Natural killer cell (primary cell): ENCODE results near the gene DNAH1. TPM values are rescaled to one million over a fixed set of nuclear protein-coding genes. Genes with fewer than 3 reads are reported as not detected.

ENCODE experiments used
- ATAC-seq, 3 donors: fragments of 150-1000 bp in 2 of 3; fragments of 200-7000 bp in 1 of 3; cut with Tn5 transposase; 1 replicate in 1 of 3; 2 replicates in 2 of 3; pipeline ENCODE4 v1.10.0; 2021; ENCODE audit warnings: mild to moderate bottlenecking in 2 of 3, moderate library complexity in 2 of 3
- DNase-seq, 2 donors: peaks; one replicate each; pipeline versions ENCODE4 v3.0.0 to v3.0.0-alpha.2; 2013 to 2021; ENCODE audit warnings: mixed read lengths in 1 of 2
- H3K27ac ChIP-seq: one replicate; pipeline ENCODE4 v1.5.1; 2013; ENCODE audit warnings: mild to moderate bottlenecking, low read length
- H3K27me3 ChIP-seq: one replicate; pipeline ENCODE4 v1.6.1; 2013; ENCODE audit warnings: low read length; ENCODE audit not compliant: control insufficient read depth, insufficient read depth
- H3K36me3 ChIP-seq: one replicate; pipeline ENCODE4 v1.6.1; 2013; ENCODE audit warnings: low read length; ENCODE audit not compliant: control insufficient read depth, insufficient read depth
- H3K4me1 ChIP-seq: one replicate; pipeline ENCODE4 v1.6.1; 2013; ENCODE audit warnings: low read length; ENCODE audit not compliant: control insufficient read depth, insufficient read depth
- H3K4me3 ChIP-seq: one replicate; pipeline ENCODE4 v1.5.1; 2013; ENCODE audit warnings: low read length
- H3K9me3 ChIP-seq: one replicate; pipeline ENCODE4 v1.6.1; 2013; ENCODE audit warnings: low read length; ENCODE audit not compliant: control insufficient read depth, insufficient read depth
- H3K27ac Mint-ChIP-seq, 2 donors: one replicate each; pipeline ENCODE4 v1.8.0; 2022; ENCODE audit warnings: mild to moderate bottlenecking in 2 of 2, mixed read lengths in 2 of 2, moderate library complexity in 1 of 2
- H3K27me3 Mint-ChIP-seq, 2 donors: one replicate each; pipeline ENCODE4 v1.8.0; 2022; ENCODE audit warnings: low read depth in 2 of 2, mixed read lengths in 2 of 2
- H3K36me3 Mint-ChIP-seq: one replicate; pipeline ENCODE4 v1.8.0; 2022; ENCODE audit warnings: mixed read lengths
- H3K4me1 Mint-ChIP-seq, 2 donors: one replicate each; pipeline ENCODE4 v1.8.0; 2022; ENCODE audit warnings: mixed read lengths in 2 of 2
- H3K4me3 Mint-ChIP-seq: one replicate; pipeline ENCODE4 v1.8.0; 2022; ENCODE audit warnings: mild to moderate bottlenecking, moderate library complexity, mixed read lengths
- H3K9me3 Mint-ChIP-seq, 2 donors: one replicate each; pipeline ENCODE4 v1.8.0; 2022; ENCODE audit warnings: mixed read lengths in 2 of 2
- WGBS: methylation state at CpG from one replicate; pipeline ENCODE4 v1.1.7; 2013; ENCODE audit warnings: missing lambda C conversion rate; ENCODE audit not compliant: insufficient coverage; 5-methylcytosine and 5-hydroxymethylcytosine counted together
- intact Hi-C: fragments of 100-400 bp; cut with micrococcal nuclease; formaldehyde crosslinking; loops from one replicate; pipeline ENCODE4 v1.14.2; 2022
- total RNA-seq, 4 donors: library from RNA; stranded (reverse); fragments of 120-200 nt in 1 of 4; gene quantifications; one replicate each; pipeline versions ENCODE4 v1.2.3 to v1.2.4, GENCODE V29; 2013 to 2022
- TF ChIP-seq, protein P1 (sequence below): fragments of 200-600 bp; IDR thresholded peaks from one replicate; pipeline ENCODE4 v1.8.0; 2022; ENCODE audit warnings: antibody characterized with exemption

DNAH1 gene
- total RNA-seq, 3 donors from 2014 or later (not counting 1 experiment from before 2014, with no cell fraction given) = 72.3 to 81.7 (median 74.2) TPM

DNA sequence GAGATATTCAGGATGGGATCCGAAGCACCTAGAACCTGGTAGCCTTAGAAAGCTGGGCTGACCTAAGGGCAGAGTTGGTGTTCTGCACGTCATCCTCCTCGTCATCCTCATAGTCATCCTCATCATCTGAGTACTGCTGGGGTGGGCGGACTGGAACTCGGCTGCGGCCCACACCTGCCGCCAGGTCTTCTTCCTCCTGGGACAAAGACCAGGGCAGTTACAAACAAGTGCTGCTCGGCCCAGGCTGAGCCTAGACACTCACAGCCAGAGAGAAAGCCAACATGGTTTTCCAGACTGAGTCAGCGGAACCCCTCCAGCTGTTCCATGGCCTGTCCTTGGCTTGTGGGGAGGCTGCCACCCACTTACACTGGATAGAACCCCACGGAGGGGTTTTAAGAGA lies 88.3 kb downstream of the DNAH1 start:
- peaks cover 19% of the 10 kb centered on the region for H3K4me1 ChIP-seq
- H3K27me3 ChIP-seq = no peaks in the 10 kb centered on the region
- H3K4me3 ChIP-seq = no peak overlapping the region
- intact Hi-C loops = no loop called here
- no peak overlapping the region for H3K27ac ChIP-seq
- H3K36me3 Mint-ChIP-seq = no peaks in the 10 kb centered on the region
- ATAC-seq (no peak), DNase-seq (no peak)
- TF ChIP-seq, protein P1, sequence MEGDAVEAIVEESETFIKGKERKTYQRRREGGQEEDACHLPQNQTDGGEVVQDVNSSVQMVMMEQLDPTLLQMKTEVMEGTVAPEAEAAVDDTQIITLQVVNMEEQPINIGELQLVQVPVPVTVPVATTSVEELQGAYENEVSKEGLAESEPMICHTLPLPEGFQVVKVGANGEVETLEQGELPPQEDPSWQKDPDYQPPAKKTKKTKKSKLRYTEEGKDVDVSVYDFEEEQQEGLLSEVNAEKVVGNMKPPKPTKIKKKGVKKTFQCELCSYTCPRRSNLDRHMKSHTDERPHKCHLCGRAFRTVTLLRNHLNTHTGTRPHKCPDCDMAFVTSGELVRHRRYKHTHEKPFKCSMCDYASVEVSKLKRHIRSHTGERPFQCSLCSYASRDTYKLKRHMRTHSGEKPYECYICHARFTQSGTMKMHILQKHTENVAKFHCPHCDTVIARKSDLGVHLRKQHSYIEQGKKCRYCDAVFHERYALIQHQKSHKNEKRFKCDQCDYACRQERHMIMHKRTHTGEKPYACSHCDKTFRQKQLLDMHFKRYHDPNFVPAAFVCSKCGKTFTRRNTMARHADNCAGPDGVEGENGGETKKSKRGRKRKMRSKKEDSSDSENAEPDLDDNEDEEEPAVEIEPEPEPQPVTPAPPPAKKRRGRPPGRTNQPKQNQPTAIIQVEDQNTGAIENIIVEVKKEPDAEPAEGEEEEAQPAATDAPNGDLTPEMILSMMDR = no peak
- no peaks in the 10 kb centered on the region for H3K9me3 ChIP-seq
- no peaks in the 10 kb centered on the region for H3K9me3 Mint-ChIP-seq
- H3K4me1 Mint-ChIP-seq = peaks cover 16 to 27% of the 10 kb centered on the region in 2 donors
- H3K4me3 Mint-ChIP-seq = no peak overlapping the region
- H3K27ac Mint-ChIP-seq = no peak overlapping the region
- H3K36me3 ChIP-seq = peaks cover 77% of the 10 kb centered on the region
- 95% methylated on average over 10 of the region's 10 CpGs for WGBS
- no peaks in the 10 kb centered on the region for H3K27me3 Mint-ChIP-seq

DNA sequence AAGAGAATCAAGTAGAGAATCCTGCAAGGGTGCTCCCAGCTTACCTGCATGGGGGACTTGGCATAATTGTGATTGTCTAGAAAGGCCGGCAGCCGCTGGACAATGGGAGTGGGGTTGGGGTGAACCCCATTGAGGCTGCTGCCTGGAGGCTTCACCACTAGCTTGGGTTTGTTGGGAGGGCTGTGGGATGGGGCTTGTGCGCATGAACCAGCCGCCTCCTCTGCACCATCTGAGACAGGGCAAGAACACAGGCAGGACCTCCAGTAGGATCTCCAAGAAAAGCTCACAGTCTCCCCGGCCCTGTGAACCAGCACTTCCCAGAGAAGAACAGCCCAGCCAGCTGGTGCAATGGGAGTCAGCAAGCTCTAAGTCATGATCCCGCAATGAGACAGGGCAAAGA lies 88.9 kb downstream of the DNAH1 start:
- Histone ChIP-seq H3K4me1 (peaks cover 22% of the 10 kb centered on the region), H3K9me3 (no peaks in the 10 kb centered on the region), H3K4me3 (no peak overlapping the region), H3K36me3 (peaks cover 77% of the 10 kb centered on the region), H3K27ac (no peak overlapping the region), H3K27me3 (no peaks in the 10 kb centered on the region)
- Mint-ChIP-seq H3K9me3 (no peaks in the 10 kb centered on the region), H3K27me3 (no peaks in the 10 kb centered on the region), H3K4me1 (peaks cover 16 to 27% of the 10 kb centered on the region in 2 donors), H3K27ac (peak overlapping the region in 1 of 2 donors; percentile 18), H3K36me3 (no peaks in the 10 kb centered on the region), H3K4me3 (no peak overlapping the region)
- ATAC-seq (no peak), DNase-seq (no peak)
- TF ChIP-seq, protein P1 = no peak
- 92% methylated on average over 6 of the region's 6 CpGs for WGBS
- intact Hi-C loops = no loop called here

DNA sequence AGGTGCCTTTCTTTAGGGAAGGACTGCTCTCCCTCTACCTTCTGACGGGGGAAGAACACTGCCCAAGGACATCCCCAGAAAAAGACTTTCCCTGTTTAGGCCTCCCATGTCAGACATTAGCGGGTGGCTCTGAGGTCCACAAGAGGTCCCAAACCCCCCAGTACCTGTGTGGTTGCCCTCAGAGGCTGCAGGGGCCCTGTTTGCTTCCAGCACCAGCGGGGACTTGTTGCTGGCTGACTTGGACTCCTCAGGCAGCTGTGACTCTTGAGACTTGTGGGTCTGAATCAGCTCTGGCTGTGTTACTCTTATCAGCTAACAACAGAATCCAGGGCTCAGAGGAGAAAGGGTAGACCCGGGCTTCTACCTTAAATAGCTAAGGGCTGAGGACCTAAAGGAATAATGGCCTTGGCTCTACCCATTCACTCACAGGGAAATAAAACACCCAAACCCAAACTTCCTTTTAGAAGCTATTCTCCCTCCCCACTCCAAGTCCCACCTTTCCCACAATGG lies 89.5 kb downstream of the DNAH1 start:
- Mint-ChIP-seq H3K36me3 (no peaks in the 10 kb centered on the region), H3K9me3 (no peaks in the 10 kb centered on the region), H3K4me1 (peaks cover 18 to 22% of the 10 kb centered on the region in 2 donors), H3K27ac (peak overlapping the region in 1 of 2 donors; percentile 18), H3K27me3 (no peaks in the 10 kb centered on the region), H3K4me3 (no peak overlapping the region)
- TF ChIP-seq, protein P1 = no peak
- peaks cover 71% of the 10 kb centered on the region for H3K36me3 ChIP-seq
- ATAC-seq (no peak), DNase-seq (no peak)
- intact Hi-C loops = no loop called here
- H3K27me3 ChIP-seq = no peaks in the 10 kb centered on the region
- WGBS = 89% methylated on average over 4 of the region's 4 CpGs
- H3K4me1 ChIP-seq = peaks cover 22% of the 10 kb centered on the region
- no peak overlapping the region for H3K4me3 ChIP-seq
- H3K9me3 ChIP-seq = no peaks in the 10 kb centered on the region
- H3K27ac ChIP-seq = no peak overlapping the region

DNA sequence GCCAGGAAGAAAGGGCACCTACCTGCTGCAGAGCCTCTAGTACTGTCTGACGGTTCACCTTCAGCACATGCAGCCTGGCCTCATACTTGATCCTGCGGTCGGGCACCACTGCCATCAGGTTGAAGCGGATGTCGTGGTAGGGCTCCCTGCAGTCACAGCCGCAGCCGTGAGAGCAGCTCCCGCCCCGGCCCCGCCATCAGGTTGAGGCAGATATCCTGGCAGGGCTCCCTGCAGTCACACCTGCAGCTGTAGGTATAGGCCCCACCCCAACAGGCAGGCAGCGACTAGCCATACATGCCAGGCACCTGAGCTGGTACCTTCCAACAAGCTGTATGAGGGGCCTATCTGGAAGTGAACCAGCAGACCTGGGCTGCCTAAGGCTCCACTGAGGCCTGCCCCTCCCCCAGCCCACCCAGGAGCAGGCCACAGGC lies 90.1 kb downstream of the DNAH1 start:
- H3K4me1 Mint-ChIP-seq = peaks cover 24% of the 10 kb centered on the region in 2 donors
- Histone ChIP-seq H3K9me3 (no peaks in the 10 kb centered on the region), H3K4me3 (no peak overlapping the region), H3K36me3 (peaks cover 66% of the 10 kb centered on the region), H3K4me1 (peaks cover 28% of the 10 kb centered on the region), H3K27ac (no peak overlapping the region), H3K27me3 (no peaks in the 10 kb centered on the region)
- TF ChIP-seq, protein P1 = no peak
- H3K4me3 Mint-ChIP-seq = no peak overlapping the region
- no peak for DNase-seq
- intact Hi-C loops = no loop called here
- ATAC-seq = no peak
- H3K9me3 Mint-ChIP-seq = no peaks in the 10 kb centered on the region
- no peaks in the 10 kb centered on the region for H3K27me3 Mint-ChIP-seq
- no peaks in the 10 kb centered on the region for H3K36me3 Mint-ChIP-seq
- H3K27ac Mint-ChIP-seq = peak overlapping the region in 1 of 2 donors; percentile 22
- WGBS = 86% methylated on average over 11 of the region's 11 CpGs
